ENCODE results near the gene TRIM69. TPM values are rescaled to one million over a fixed set of nuclear protein-coding genes. Genes with fewer than 3 reads are reported as not detected.
"Not testable (repeated sequence)": the region's sequence is repeated elsewhere in the genome, so short reads cannot be mapped to it uniquely, and the experiment has no call there.

TRIM69 gene
- polyA plus RNA-seq, 1 donor: 14.1 TPM

GRCh38 chr15:44726568-44727484 lies 9.5 kb upstream of the TRIM69 start:
- no peak overlapping the region for H3K4me3 ChIP-seq (ENCODE audit: low read length)
- peaks cover 15% of the 10 kb centered on the region for H3K4me1 ChIP-seq (ENCODE audit: control insufficient read depth, insufficient read depth, low read length)
- no CpG with 5 or more reads among the region's 5 CpGs for WGBS (ENCODE audit: insufficient coverage, low lambda C conversion rate)
- DNase-seq: peak; percentile 77 to 88
- no peaks in the 10 kb centered on the region for H3K27me3 ChIP-seq (ENCODE audit: control insufficient read depth, insufficient read depth, low read length)
- H3K9me3 ChIP-seq (ENCODE audit: control insufficient read depth, low read depth, low read length): no peaks in the 10 kb centered on the region
- peaks cover 4% of the 10 kb centered on the region for H3K36me3 ChIP-seq (ENCODE audit: control insufficient read depth, insufficient read depth, low read length)
- peak overlapping the region; percentile 100 for H3K27ac ChIP-seq (ENCODE audit: low read length)

- H3K27me3 ChIP-seq (ENCODE audit: control insufficient read depth, insufficient read depth, low read length): no peaks in the 10 kb centered on the region
- H3K27ac ChIP-seq (ENCODE audit: low read length): peak overlapping the region; percentile 100
- H3K4me3 ChIP-seq (ENCODE audit: low read length): no peak overlapping the region
- WGBS (ENCODE audit: insufficient coverage, low lambda C conversion rate): 100% methylated on average over 1 of the region's 6 CpGs
- peaks cover 4% of the 10 kb centered on the region for H3K36me3 ChIP-seq (ENCODE audit: control insufficient read depth, insufficient read depth, low read length)
- DNase-seq: no peak
- peaks cover 15% of the 10 kb centered on the region for H3K4me1 ChIP-seq (ENCODE audit: control insufficient read depth, insufficient read depth, low read length)
- H3K9me3 ChIP-seq (ENCODE audit: control insufficient read depth, low read depth, low read length): no peaks in the 10 kb centered on the region
Observed at GRCh38 chr15:44727485-44728231, 8.7 kb upstream of the TRIM69 start.

- DNase-seq; H3K9me3 ChIP-seq (ENCODE audit: control insufficient read depth, low read depth, low read length); H3K36me3 ChIP-seq (ENCODE audit: control insufficient read depth, insufficient read depth, low read length); H3K27me3 ChIP-seq (ENCODE audit: control insufficient read depth, insufficient read depth, low read length): not testable (repeated sequence)
- no CpG with 5 or more reads among the region's 5 CpGs for WGBS (ENCODE audit: insufficient coverage, low lambda C conversion rate)
- H3K4me1 ChIP-seq (ENCODE audit: control insufficient read depth, insufficient read depth, low read length): peaks cover 15% of the 10 kb centered on the region
- peak overlapping the region; percentile 94 for H3K4me3 ChIP-seq (ENCODE audit: low read length)
- peak overlapping the region; percentile 100 for H3K27ac ChIP-seq (ENCODE audit: low read length)
Observed at GRCh38 chr15:44728232-44728575, 8.1 kb upstream of the TRIM69 start.

GRCh38 chr15:44728576-44729407 lies 7.5 kb upstream of the TRIM69 start:
- no peaks in the 10 kb centered on the region for H3K9me3 ChIP-seq (ENCODE audit: control insufficient read depth, low read depth, low read length)
- H3K4me1 ChIP-seq (ENCODE audit: control insufficient read depth, insufficient read depth, low read length): peaks cover 15% of the 10 kb centered on the region
- DNase-seq: peak; percentile 98 to 100
- peak overlapping the region; percentile 94 for H3K4me3 ChIP-seq (ENCODE audit: low read length)
- H3K27ac ChIP-seq (ENCODE audit: low read length): peak overlapping the region; percentile 100
- H3K27me3 ChIP-seq (ENCODE audit: control insufficient read depth, insufficient read depth, low read length): no peaks in the 10 kb centered on the region
- 0% methylated on average over 1 of the region's 36 CpGs for WGBS (ENCODE audit: insufficient coverage, low lambda C conversion rate)
- H3K36me3 ChIP-seq (ENCODE audit: control insufficient read depth, insufficient read depth, low read length): peaks cover 4% of the 10 kb centered on the region

- WGBS (ENCODE audit: insufficient coverage, low lambda C conversion rate): 20% methylated on average over 3 of the region's 21 CpGs
- Histone ChIP-seq H3K27me3 (ENCODE audit: control insufficient read depth, insufficient read depth, low read length) (no peaks in the 10 kb centered on the region), H3K36me3 (ENCODE audit: control insufficient read depth, insufficient read depth, low read length) (peaks cover 4% of the 10 kb centered on the region), H3K9me3 (ENCODE audit: control insufficient read depth, low read depth, low read length) (no peaks in the 10 kb centered on the region), H3K27ac (ENCODE audit: low read length) (peak overlapping the region; percentile 100), H3K4me3 (ENCODE audit: low read length) (peak overlapping the region; percentile 94), H3K4me1 (ENCODE audit: control insufficient read depth, insufficient read depth, low read length) (peaks cover 15% of the 10 kb centered on the region)
- DNase-seq: no peak
Observed at GRCh38 chr15:44729408-44730127, 6.8 kb upstream of the TRIM69 start.

- no peaks in the 10 kb centered on the region for H3K27me3 ChIP-seq (ENCODE audit: control insufficient read depth, insufficient read depth, low read length)
Observed at GRCh38 chr15:44734839-44735481, 1.4 kb upstream of the TRIM69 start.

GRCh38 chr15:44735482-44736180 lies 697 bp upstream of the TRIM69 start:
- H3K4me1 ChIP-seq (ENCODE audit: control insufficient read depth, insufficient read depth, low read length): no peaks in the 10 kb centered on the region
- no peak overlapping the region for H3K4me3 ChIP-seq (ENCODE audit: low read length)
- H3K36me3 ChIP-seq (ENCODE audit: control insufficient read depth, insufficient read depth, low read length): peaks cover 4% of the 10 kb centered on the region
- WGBS (ENCODE audit: insufficient coverage, low lambda C conversion rate): 67% methylated on average over 1 of the region's 8 CpGs
- H3K27ac ChIP-seq (ENCODE audit: low read length): no peak overlapping the region
- H3K9me3 ChIP-seq (ENCODE audit: control insufficient read depth, low read depth, low read length): no peaks in the 10 kb centered on the region
- no peaks in the 10 kb centered on the region for H3K27me3 ChIP-seq (ENCODE audit: control insufficient read depth, insufficient read depth, low read length)
- DNase-seq: no peak

More at GRCh38 chr15:44734839-44735481, 1.4 kb upstream of the TRIM69 start:
- WGBS (ENCODE audit: insufficient coverage, low lambda C conversion rate): 57% methylated on average over 2 of the region's 2 CpGs
- no peaks in the 10 kb centered on the region for H3K9me3 ChIP-seq (ENCODE audit: control insufficient read depth, low read depth, low read length)
- no peak overlapping the region for H3K4me3 ChIP-seq (ENCODE audit: low read length)
- H3K27ac ChIP-seq (ENCODE audit: low read length): no peak overlapping the region
- H3K36me3 ChIP-seq (ENCODE audit: control insufficient read depth, insufficient read depth, low read length): peaks cover 4% of the 10 kb centered on the region
- no peak for DNase-seq
- H3K4me1 ChIP-seq (ENCODE audit: control insufficient read depth, insufficient read depth, low read length): no peaks in the 10 kb centered on the region

GRCh38 chr15:44738340-44738984 lies 2.1 kb downstream of the TRIM69 start:
- no peaks in the 10 kb centered on the region for H3K4me1 ChIP-seq (ENCODE audit: control insufficient read depth, insufficient read depth, low read length)
- 100% methylated on average over 1 of the region's 3 CpGs for WGBS (ENCODE audit: insufficient coverage, low lambda C conversion rate)
- no peaks in the 10 kb centered on the region for H3K27me3 ChIP-seq (ENCODE audit: control insufficient read depth, insufficient read depth, low read length)
- H3K9me3 ChIP-seq (ENCODE audit: control insufficient read depth, low read depth, low read length): no peaks in the 10 kb centered on the region
- no peak overlapping the region for H3K4me3 ChIP-seq (ENCODE audit: low read length)
- H3K27ac ChIP-seq (ENCODE audit: low read length): no peak overlapping the region
- no peaks in the 10 kb centered on the region for H3K36me3 ChIP-seq (ENCODE audit: control insufficient read depth, insufficient read depth, low read length)
- peak in 1 of 2 donors; percentile 27 for DNase-seq

All from large intestine (tissue), 3 donors.